ENCODE measurements around the gene PUDP. TPM values are rescaled to one million over a fixed set of nuclear protein-coding genes. Genes with fewer than 3 reads are reported as not detected.

PUDP gene
- total RNA-seq, 2 donors from 2014 or later: 15.8 to 41.9 TPM

DNA sequence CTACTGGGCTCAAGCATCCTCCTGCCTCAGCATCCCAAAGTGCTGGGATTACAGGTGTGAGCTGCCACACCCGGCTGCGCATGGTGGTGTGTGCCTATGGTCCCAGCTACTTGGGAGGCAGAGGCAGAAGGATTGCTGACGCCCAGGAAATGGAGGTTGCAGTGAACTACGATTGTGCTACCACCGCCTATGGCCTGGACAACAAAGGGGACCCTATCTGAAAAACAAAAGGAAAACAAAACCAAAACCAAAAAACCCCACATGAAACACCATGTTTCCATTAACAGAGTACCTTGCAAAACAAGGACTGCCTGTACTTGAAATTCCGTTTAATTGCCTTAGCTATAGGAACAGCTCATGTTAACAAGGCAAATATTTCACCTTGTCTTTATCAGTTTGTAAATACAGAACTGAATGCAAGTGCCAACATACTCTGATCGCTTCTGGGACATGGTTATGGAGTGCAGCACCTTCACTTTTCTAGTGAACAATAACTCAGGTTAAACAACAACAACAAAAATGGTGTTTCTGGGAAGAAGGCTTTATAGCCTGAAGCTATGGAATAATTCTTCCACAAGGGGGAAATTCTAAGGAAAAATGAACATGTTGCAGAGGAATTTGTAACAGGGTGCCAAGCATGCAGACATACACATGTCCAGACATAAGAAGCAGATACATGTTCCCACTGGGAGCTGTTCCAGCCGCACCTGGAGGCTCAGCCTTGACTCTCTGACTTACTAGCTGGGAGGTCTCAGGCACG is 73.6 kb downstream of the PUDP start:
- Histone ChIP-seq H3K4me3 (no peak overlapping the region), H3K27me3 (no peaks in the 10 kb centered on the region), H3K27ac (peak overlapping the region; percentile 0 to 49 (median 36)), H3K4me1 (peaks cover 21% of the 10 kb centered on the region), H3K36me3 (replicated peaks in 1 of 2; ENCODE audit: insufficient read depth in 1 of 2, low read depth in 2 of 2) (no peaks in the 10 kb centered on the region), H3K9me3 (no peaks in the 10 kb centered on the region)
- peak; percentile 58 for ATAC-seq
- intact Hi-C loops (cut with DNase I): no loop called here
- DNase-seq: peak in 3 of 4 donors; percentile 12 to 51 (median 41)
- WGBS, 2 donors: 36 to 47% methylated on average over 4 to 9 of the region's 9 CpGs
- TF ChIP-seq POLR2A (IDR thresholded peaks at IDR 0.05): no peak
- TF ChIP-seq, protein P1, sequence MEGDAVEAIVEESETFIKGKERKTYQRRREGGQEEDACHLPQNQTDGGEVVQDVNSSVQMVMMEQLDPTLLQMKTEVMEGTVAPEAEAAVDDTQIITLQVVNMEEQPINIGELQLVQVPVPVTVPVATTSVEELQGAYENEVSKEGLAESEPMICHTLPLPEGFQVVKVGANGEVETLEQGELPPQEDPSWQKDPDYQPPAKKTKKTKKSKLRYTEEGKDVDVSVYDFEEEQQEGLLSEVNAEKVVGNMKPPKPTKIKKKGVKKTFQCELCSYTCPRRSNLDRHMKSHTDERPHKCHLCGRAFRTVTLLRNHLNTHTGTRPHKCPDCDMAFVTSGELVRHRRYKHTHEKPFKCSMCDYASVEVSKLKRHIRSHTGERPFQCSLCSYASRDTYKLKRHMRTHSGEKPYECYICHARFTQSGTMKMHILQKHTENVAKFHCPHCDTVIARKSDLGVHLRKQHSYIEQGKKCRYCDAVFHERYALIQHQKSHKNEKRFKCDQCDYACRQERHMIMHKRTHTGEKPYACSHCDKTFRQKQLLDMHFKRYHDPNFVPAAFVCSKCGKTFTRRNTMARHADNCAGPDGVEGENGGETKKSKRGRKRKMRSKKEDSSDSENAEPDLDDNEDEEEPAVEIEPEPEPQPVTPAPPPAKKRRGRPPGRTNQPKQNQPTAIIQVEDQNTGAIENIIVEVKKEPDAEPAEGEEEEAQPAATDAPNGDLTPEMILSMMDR (IDR thresholded peaks at IDR 0.05): no peak

DNA sequence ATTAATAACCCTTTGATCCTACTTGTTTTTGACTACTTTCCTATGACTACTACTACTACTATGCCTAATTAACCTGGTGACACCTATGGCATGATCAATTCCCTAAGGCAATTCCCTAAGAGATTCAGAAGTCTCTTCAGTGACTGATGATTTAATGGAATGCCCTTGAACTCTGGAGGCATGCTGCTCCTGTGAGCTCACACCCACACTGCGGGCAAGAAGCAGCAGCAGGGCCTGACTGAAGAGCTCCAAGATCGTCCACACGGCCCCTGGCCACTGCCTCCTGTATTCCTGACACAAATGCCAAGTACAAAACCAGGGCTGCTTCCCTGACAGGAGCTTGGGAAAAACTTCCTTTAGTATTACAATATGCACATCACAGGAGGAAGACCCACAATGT is 74.6 kb downstream of the PUDP start:
- intact Hi-C loops (cut with DNase I): no loop called here
- ATAC-seq (no peak), DNase-seq (no peak)
- no peaks in the 10 kb centered on the region for H3K36me3 ChIP-seq (replicated peaks in 1 of 2; ENCODE audit: insufficient read depth in 1 of 2, low read depth in 2 of 2)
- H3K9me3 ChIP-seq: no peaks in the 10 kb centered on the region
- H3K4me1 ChIP-seq: peaks cover 21% of the 10 kb centered on the region
- 73% methylated on average over 3 of the region's 3 CpGs; no CpG with 5 or more reads in 1 of the 2 donors for whole genome bisulfite sequencing, 2 donors
- no peaks in the 10 kb centered on the region for H3K27me3 ChIP-seq
- H3K27ac ChIP-seq: no peak overlapping the region
- no peak for TF ChIP-seq POLR2A (IDR thresholded peaks at IDR 0.05)
- TF ChIP-seq, protein P1 (IDR thresholded peaks at IDR 0.05): no peak
- H3K4me3 ChIP-seq: no peak overlapping the region

DNA sequence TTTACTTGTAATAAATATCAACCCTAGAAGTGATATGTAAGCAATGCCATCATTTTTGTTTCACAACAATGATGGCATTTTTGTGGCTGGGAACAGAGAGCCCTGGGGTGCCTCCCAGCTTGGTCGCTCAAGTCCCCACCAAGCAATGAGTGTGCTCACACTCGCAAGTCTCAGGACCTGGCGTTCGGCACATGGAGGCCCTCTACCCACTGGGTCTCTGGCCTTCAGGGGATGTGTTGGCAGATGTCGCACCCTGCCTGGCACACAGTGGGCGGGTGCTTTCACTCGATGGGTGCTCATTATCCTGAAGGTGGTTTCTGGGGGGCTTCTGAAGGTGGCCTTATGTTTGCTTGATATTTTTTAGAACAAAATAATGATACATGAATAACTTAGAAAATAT is 75.1 kb downstream of the PUDP start:
- Histone ChIP-seq H3K4me3 (no peak overlapping the region), H3K27me3 (no peaks in the 10 kb centered on the region), H3K9me3 (no peaks in the 10 kb centered on the region), H3K4me1 (peaks cover 21% of the 10 kb centered on the region), H3K27ac (no peak overlapping the region), H3K36me3 (replicated peaks in 1 of 2; ENCODE audit: insufficient read depth in 1 of 2, low read depth in 2 of 2) (no peaks in the 10 kb centered on the region)
- TF ChIP-seq, protein P1 (IDR thresholded peaks at IDR 0.05): no peak
- TF ChIP-seq POLR2A (IDR thresholded peaks at IDR 0.05): no peak
- ATAC-seq: no peak
- WGBS, 2 donors: 91 to 97% methylated on average over 5 of the region's 7 CpGs
- intact Hi-C loops (cut with DNase I): no loop called here
- no peak for DNase-seq

DNA sequence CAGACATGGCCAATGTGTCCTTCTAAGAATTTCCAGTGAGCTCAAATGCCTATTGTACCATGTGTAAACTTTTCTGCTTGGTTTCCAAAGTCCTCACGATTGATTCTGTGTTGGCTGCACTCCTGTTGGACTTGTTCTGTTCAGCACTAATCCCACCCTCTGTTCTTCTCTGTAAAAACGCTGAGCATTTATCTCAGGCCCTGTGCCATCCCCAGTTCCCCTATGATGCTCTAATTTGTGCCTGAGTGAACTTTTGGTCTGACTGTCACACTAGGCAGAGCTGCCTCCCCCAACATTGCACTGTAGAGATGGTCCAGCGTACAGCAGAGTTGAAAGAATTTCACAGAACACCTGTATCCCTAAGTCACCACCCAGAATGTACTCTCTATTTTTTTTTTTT is 76.6 kb downstream of the PUDP start:
- H3K4me1 ChIP-seq: peaks cover 21% of the 10 kb centered on the region

More for the DNA sequence above, 76.6 kb downstream of the PUDP start:
- DNase-seq (no peak), ATAC-seq (no peak)
- TF ChIP-seq, protein P1 (IDR thresholded peaks at IDR 0.05): no peak
- TF ChIP-seq POLR2A (IDR thresholded peaks at IDR 0.05): no peak
- Histone ChIP-seq H3K4me3 (no peak overlapping the region), H3K27me3 (no peaks in the 10 kb centered on the region), H3K36me3 (replicated peaks in 1 of 2; ENCODE audit: insufficient read depth in 1 of 2, low read depth in 2 of 2) (no peaks in the 10 kb centered on the region), H3K27ac (no peak overlapping the region), H3K9me3 (no peaks in the 10 kb centered on the region)
- intact Hi-C loops (cut with DNase I): no loop called here
- 40 to 43% methylated on average over 3 of the region's 3 CpGs for whole genome bisulfite sequencing, 2 donors

All from body of pancreas (tissue), 4 donors.